SK-N-SH treated with all-trans-retinoic acid at 6 μM for 48 hours (cell line): ENCODE results near the gene NR1D2.
"Not testable (repeated sequence)": the region's sequence is repeated elsewhere in the genome, so short reads cannot be mapped to it uniquely, and the experiment has no call there.

Experiments used
- ARNTL ChIP-seq: fragments of 450-650 bp; formaldehyde crosslinking; IDR thresholded peaks from 2 replicates; pipeline ENCODE4 v1.5.0; 2020; ENCODE audit warnings: low read depth, mild to moderate bottlenecking, moderate library complexity, borderline replicate concordance
- BACH2 ChIP-seq: fragments of 250-450 bp; sonication (Bioruptor Pico); IDR thresholded peaks from 2 replicates; pipeline ENCODE4 v1.9.0; 2021; ENCODE audit warnings: mild to moderate bottlenecking, borderline replicate concordance
- CSDC2 ChIP-seq: fragments of 250-450 bp; sonication (Bioruptor Pico); IDR thresholded peaks from 2 replicates; pipeline ENCODE4 v1.5.0; 2020; ENCODE audit warnings: mild to moderate bottlenecking, moderate library complexity
- CSRNP3 ChIP-seq: fragments of 250-450 bp; sonication (Bioruptor Pico); IDR thresholded peaks from 2 replicates; pipeline ENCODE4 v1.5.1; 2021; ENCODE audit warnings: mild to moderate bottlenecking, moderate library complexity
- GLIS3 ChIP-seq: fragments of 250-450 bp; sonication (Bioruptor Pico); IDR thresholded peaks from 2 replicates; pipeline ENCODE4 v1.5.0; 2020; ENCODE audit warnings: mild to moderate bottlenecking, moderate library complexity
- ISL1 ChIP-seq: fragments of 250-450 bp; sonication (Bioruptor Pico); IDR thresholded peaks from 2 replicates; pipeline ENCODE4 v2.1.2; 2022; ENCODE audit warnings: mild to moderate bottlenecking, moderate library complexity
- PATZ1 ChIP-seq: fragments of 250-450 bp; sonication (Bioruptor Pico); IDR thresholded peaks from 2 replicates; pipeline ENCODE4 v1.8.0; 2020; ENCODE audit warnings: mild to moderate bottlenecking, moderate library complexity, borderline replicate concordance
- ZFP30 ChIP-seq: fragments of 450-650 bp; formaldehyde crosslinking; IDR thresholded peaks from 2 replicates; pipeline ENCODE4 v1.5.0; 2022; ENCODE audit warnings: mild to moderate bottlenecking, moderate library complexity
- ZNF565 ChIP-seq: fragments of 450-650 bp; formaldehyde crosslinking; conservative IDR thresholded peaks from 2 replicates; pipeline ENCODE4 v1.5.0; 2020; ENCODE audit warnings: low read depth, mild to moderate bottlenecking, moderate library complexity
- ZNF8 ChIP-seq: fragments of 450-650 bp; formaldehyde crosslinking; IDR thresholded peaks from 2 replicates; pipeline ENCODE4 v1.5.0; 2020; ENCODE audit warnings: mild to moderate bottlenecking, moderate library complexity

DNA sequence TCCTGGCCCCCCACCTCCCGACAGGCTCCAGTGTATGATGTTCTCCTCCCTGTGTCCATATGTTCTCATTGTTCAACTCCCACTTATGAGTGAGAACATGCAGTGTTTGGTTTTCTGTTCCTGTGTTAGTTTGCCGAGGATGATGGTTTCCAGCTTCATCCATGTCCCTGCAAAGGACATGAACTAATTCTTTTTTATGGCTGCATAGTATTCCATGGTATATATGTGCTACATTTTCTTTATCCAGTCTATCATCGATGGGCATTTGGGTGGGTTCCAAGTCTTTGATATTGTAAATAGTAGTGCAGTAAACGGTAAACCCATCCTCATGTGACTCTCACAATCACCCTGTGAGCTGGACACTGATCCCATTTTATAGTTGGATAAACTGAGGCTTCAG lies 81.6 kb downstream of the NR1D2 start:
- not testable (repeated sequence) for TF ChIP-seq ARNTL; ZNF565 (CRISPR knock-in tag); ISL1 (CRISPR knock-in tag); BACH2 (CRISPR knock-in tag); ZFP30 (CRISPR knock-in tag); PATZ1 (CRISPR knock-in tag); CSDC2; GLIS3 (CRISPR knock-in tag); CSRNP3 (CRISPR knock-in tag); ZNF8 (CRISPR knock-in tag)
